ENCODE data around the gene TMEM25. TPM values are rescaled to one million over a fixed set of nuclear protein-coding genes. Genes with fewer than 3 reads are reported as not detected.
A peak's percentile ranks its signal among the peaks of the same experiment; 100 is the strongest.

TMEM25 gene
- total and polyA plus RNA-seq, 12 donors = 27.0 to 113 (median 55.9) TPM

GRCh38 chr11:118544010-118544646 lies 13.1 kb downstream of the TMEM25 start:
- Histone ChIP-seq H3K4me3 (no peak overlapping the region), H3K9me3 (replicated peaks in 1 of 3) (no peaks in the 10 kb centered on the region), H3K4me1 (replicated peaks in 1 of 2) (peaks cover 5% of the 10 kb centered on the region in 2 donors), H3K27me3 (no peaks in the 10 kb centered on the region), H3K27ac (no peak overlapping the region), H3K36me3 (replicated peaks in 1 of 2) (peaks cover 0 to 19% of the 10 kb centered on the region in 2 donors)
- 91 to 95% (median 94%) methylated on average over 8 of the region's 8 CpGs for WGBS, 4 donors
- TF ChIP-seq POLR2A (IDR thresholded peaks at IDR 0.05) (no peak), CTCF (IDR thresholded peaks at IDR 0.05) (no peak)
- peak in 1 of 7 donors; percentile 3 for DNase-seq
- intact Hi-C loops (cut with DNase I) = no loop called here

GRCh38 chr11:118544647-118545010 lies 13.6 kb downstream of the TMEM25 start:
- Histone ChIP-seq H3K4me1 (replicated peaks in 1 of 2) (peaks cover 5% of the 10 kb centered on the region in 2 donors), H3K27me3 (no peaks in the 10 kb centered on the region), H3K4me3 (no peak overlapping the region), H3K27ac (no peak overlapping the region), H3K36me3 (replicated peaks in 1 of 2) (peaks cover 0 to 19% of the 10 kb centered on the region in 2 donors), H3K9me3 (replicated peaks in 1 of 3) (no peaks in the 10 kb centered on the region)
- TF ChIP-seq CTCF (IDR thresholded peaks at IDR 0.05) (no peak), POLR2A (IDR thresholded peaks at IDR 0.05) (no peak)
- 68 to 76% (median 74%) methylated on average over 3 of the region's 3 CpGs for WGBS, 4 donors
- intact Hi-C loops (cut with DNase I) = no loop called here
- DNase-seq = no peak

- peaks cover 0 to 19% of the 10 kb centered on the region in 2 donors for H3K36me3 ChIP-seq (replicated peaks in 1 of 2)
Measured at GRCh38 chr11:118545533-118545932, 14.5 kb downstream of the TMEM25 start.

GRCh38 chr11:118547132-118547531 lies 16.1 kb downstream of the TMEM25 start:
- Histone ChIP-seq H3K27ac (no peak overlapping the region), H3K9me3 (replicated peaks in 1 of 3) (no peaks in the 10 kb centered on the region), H3K4me3 (no peak overlapping the region), H3K36me3 (replicated peaks in 1 of 2) (peaks cover 0 to 30% of the 10 kb centered on the region in 2 donors), H3K27me3 (no peaks in the 10 kb centered on the region), H3K4me1 (replicated peaks in 1 of 2) (no peaks in the 10 kb centered on the region)
- peak in 1 of 7 donors; percentile 4 for DNase-seq
- WGBS, 4 donors = 94 to 100% (median 97%) methylated on average over 2 of the region's 2 CpGs
- TF ChIP-seq POLR2A (IDR thresholded peaks at IDR 0.05) (no peak), CTCF (IDR thresholded peaks at IDR 0.05) (no peak)
- intact Hi-C loops (cut with DNase I) = no loop called here

More at GRCh38 chr11:118545533-118545932, 14.5 kb downstream of the TMEM25 start:
- TF ChIP-seq CTCF (IDR thresholded peaks at IDR 0.05) = no peak
- no peak for TF ChIP-seq POLR2A (IDR thresholded peaks at IDR 0.05)
- no peak overlapping the region for H3K4me3 ChIP-seq
- no peak overlapping the region for H3K27ac ChIP-seq
- DNase-seq = no peak
- intact Hi-C loops (cut with DNase I) = no loop called here
- WGBS, 4 donors = 77 to 94% (median 87%) methylated on average over 5 of the region's 5 CpGs
- no peaks in the 10 kb centered on the region for H3K27me3 ChIP-seq
- H3K9me3 ChIP-seq (replicated peaks in 1 of 3) = no peaks in the 10 kb centered on the region
- H3K4me1 ChIP-seq (replicated peaks in 1 of 2) = peaks cover under 1 to 3% of the 10 kb centered on the region in 2 donors

Measured in adrenal gland (tissue), 12 donors.